Measurements from ENCODE around the gene LY6G5C. TPM values are rescaled to one million over a fixed set of nuclear protein-coding genes. Genes with fewer than 3 reads are reported as not detected.

Gene LY6G5C
- total RNA-seq, 1 donor from 2014 or later = 3.4 TPM

DNA sequence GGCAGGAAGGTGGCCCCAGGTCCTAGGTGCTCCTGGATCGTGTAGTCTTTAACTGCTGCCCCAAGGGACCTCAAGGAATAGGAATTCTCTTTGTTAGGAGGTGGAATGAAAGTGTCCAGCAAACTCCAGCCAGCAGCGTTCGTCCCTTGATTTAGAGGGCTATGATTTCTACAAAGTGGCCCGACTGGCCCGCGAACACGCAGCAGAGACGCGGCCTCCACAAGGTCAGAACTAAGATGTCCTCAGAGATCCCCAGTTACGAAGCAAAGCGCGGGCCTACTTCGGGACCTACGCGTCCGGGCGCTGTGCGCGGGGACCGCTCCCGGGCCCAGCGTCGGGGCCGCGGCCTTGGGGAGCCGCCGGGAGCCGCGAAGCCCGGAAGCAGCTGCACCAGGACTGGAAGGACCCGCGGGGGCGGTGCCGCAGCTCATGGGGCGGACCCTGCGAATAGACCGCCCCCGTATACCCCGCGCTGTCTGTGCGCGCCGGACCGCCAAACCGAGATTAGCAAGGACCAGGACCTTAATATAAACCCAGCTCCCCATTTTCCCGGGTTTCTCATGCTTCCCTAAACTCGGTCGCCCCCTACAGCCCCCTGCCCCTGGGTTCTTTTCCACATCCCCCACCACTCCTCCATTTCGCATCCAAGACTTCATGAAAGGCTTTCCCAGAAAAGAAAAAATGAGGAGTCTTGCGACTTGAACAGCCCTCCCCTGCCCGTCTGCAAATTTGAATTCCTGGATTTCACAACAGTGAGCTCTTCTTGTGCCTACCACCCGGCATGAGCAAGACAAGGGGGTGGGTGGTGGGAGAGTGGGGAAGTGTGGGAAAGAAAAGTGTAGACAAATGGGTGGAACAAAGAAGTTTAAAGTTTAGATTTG, 20.2 kb downstream of the LY6G5C start, which contains the start of gene C6orf47:
Gene C6orf47 (minus strand): TSS at position 398 of the 881 bp plus-strand sequence. CDS start 831 bp downstream, outside the sequence.
- TF ChIP-seq, protein P1, sequence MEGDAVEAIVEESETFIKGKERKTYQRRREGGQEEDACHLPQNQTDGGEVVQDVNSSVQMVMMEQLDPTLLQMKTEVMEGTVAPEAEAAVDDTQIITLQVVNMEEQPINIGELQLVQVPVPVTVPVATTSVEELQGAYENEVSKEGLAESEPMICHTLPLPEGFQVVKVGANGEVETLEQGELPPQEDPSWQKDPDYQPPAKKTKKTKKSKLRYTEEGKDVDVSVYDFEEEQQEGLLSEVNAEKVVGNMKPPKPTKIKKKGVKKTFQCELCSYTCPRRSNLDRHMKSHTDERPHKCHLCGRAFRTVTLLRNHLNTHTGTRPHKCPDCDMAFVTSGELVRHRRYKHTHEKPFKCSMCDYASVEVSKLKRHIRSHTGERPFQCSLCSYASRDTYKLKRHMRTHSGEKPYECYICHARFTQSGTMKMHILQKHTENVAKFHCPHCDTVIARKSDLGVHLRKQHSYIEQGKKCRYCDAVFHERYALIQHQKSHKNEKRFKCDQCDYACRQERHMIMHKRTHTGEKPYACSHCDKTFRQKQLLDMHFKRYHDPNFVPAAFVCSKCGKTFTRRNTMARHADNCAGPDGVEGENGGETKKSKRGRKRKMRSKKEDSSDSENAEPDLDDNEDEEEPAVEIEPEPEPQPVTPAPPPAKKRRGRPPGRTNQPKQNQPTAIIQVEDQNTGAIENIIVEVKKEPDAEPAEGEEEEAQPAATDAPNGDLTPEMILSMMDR (IDR thresholded peaks at IDR 0.05) = no peak
- Histone ChIP-seq H3K4me1 (peaks cover 46% of the 10 kb centered on the region), H3K4me3 (peak within 1 kb of the TSS; percentile 80), H3K27me3 (no peaks in the 10 kb centered on the region), H3K27ac (peak within 1 kb of the TSS; percentile 82), H3K9me3 (no peaks in the 10 kb centered on the region), H3K36me3 (peaks cover 40% of the 10 kb centered on the region)
- ATAC-seq = peak; percentile 89
- peak; percentile 95 for DNase-seq
- intact Hi-C loops (cut with DNase I) = no loop called here

DNA sequence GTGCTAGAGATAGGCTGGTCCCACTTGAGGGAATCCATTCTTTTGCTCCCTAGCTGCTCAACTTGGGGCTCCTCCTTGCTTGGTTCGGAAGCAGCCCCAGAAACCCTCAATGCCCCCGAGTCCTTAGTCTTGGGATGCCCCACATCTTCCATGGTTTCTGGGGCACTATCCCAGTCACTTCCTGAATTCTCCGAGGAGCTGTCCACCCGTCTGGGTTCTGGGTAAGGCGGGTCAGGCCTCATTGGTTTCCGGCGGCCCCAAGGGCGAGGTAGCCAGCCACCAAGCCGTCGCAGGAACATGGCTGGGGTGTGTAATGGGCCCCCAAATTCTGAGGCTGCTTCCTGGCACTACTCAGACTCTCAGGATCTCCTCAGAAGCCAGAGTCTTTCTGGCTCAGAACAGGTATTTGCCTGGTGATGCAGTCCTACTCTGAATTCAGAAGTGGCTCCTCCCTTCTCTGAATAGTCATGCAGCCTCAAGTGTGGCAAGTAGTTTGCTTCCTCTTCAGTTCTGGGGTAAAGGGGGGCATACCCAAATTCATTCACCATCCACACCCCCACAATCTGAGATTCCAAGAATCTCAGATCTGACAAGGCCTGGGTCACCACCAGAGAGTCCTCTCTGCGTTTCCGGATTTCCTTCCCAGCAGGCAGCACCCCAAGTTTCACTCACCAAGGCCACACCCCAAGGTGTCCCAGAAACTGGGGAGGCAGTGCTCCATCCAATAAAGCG, 21.1 kb downstream of the LY6G5C start:
- peak overlapping the region; percentile 82 for H3K27ac ChIP-seq
- H3K4me3 ChIP-seq = peak overlapping the region; percentile 80
- H3K27me3 ChIP-seq = no peaks in the 10 kb centered on the region
- TF ChIP-seq, protein P1 (IDR thresholded peaks at IDR 0.05) = no peak
- H3K36me3 ChIP-seq = peaks cover 40% of the 10 kb centered on the region
- DNase-seq (no peak), ATAC-seq (peak; percentile 52)
- H3K4me1 ChIP-seq = peaks cover 46% of the 10 kb centered on the region
- intact Hi-C loops (cut with DNase I) = no loop called here
- H3K9me3 ChIP-seq = no peaks in the 10 kb centered on the region

DNA sequence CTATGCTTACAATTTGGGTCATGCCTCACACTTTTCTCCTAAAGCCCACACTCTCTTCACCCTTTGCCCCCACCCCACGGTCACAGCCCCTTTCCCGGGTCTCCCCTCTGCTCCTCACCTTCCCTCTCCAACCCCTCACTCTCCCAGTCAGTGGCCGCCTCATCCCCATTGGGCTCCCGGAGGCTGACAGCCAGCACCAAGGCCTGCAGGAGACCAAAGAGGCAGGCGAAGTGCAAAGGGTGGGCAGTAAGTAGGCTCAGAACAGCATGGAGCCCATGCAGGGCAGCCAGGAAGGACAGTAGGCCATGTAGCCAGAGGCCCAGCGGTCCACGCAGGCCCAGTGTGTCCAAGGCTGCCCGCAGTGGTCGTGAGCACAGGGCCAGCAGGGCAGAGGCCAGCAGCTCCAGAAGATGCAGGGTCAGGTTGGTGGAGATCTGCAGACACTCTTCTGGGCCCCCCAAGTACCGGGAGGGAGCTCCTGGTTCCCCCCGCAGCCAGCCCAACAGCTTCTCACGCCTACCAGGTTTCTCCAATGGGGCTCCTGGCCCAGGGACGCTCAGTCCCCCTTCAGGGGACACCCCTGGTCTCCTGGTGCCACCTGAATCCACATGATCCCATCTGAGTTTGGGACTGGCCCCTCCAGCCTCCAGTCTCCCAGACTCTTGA, 21.8 kb downstream of the LY6G5C start:
- Histone ChIP-seq H3K27me3 (no peaks in the 10 kb centered on the region), H3K4me3 (peak overlapping the region; percentile 80), H3K27ac (peak overlapping the region; percentile 82), H3K9me3 (no peaks in the 10 kb centered on the region), H3K4me1 (peaks cover 43% of the 10 kb centered on the region), H3K36me3 (peaks cover 40% of the 10 kb centered on the region)
- DNase-seq (no peak), ATAC-seq (no peak)
- intact Hi-C loops (cut with DNase I) = no loop called here
- TF ChIP-seq, protein P1 (IDR thresholded peaks at IDR 0.05) = no peak

DNA sequence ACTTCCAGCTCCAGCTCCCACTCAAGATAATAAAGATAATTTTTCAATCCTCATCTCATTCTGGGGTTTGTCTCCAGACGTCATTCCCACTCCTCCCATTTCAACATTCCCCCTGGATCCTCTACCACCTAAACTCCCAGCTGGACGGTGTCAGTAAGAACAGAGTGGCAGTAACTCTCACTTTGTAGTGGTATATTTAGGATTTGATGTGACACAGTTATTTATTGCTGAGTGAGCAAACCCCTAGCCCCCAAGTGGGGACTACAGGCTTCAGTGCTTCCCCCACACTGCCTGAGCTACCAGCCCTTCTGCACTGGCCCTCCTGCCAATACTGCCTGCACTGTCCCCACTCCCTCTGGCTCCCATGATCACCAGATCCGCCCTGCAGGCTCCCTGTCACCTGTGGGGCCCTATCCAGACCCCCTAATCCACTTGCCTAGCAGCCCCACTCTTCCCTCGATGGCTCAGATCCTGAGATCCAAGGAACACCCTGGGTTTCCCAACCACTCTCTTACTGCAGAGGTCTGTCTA, 22.6 kb downstream of the LY6G5C start:
- Histone ChIP-seq H3K27me3 (no peaks in the 10 kb centered on the region), H3K9me3 (no peaks in the 10 kb centered on the region), H3K27ac (no peak overlapping the region), H3K4me1 (peaks cover 38% of the 10 kb centered on the region), H3K4me3 (no peak overlapping the region), H3K36me3 (peaks cover 36% of the 10 kb centered on the region)
- DNase-seq (no peak), ATAC-seq (no peak)
- intact Hi-C loops (cut with DNase I) = no loop called here
- TF ChIP-seq, protein P1 (IDR thresholded peaks at IDR 0.05) = no peak

DNA sequence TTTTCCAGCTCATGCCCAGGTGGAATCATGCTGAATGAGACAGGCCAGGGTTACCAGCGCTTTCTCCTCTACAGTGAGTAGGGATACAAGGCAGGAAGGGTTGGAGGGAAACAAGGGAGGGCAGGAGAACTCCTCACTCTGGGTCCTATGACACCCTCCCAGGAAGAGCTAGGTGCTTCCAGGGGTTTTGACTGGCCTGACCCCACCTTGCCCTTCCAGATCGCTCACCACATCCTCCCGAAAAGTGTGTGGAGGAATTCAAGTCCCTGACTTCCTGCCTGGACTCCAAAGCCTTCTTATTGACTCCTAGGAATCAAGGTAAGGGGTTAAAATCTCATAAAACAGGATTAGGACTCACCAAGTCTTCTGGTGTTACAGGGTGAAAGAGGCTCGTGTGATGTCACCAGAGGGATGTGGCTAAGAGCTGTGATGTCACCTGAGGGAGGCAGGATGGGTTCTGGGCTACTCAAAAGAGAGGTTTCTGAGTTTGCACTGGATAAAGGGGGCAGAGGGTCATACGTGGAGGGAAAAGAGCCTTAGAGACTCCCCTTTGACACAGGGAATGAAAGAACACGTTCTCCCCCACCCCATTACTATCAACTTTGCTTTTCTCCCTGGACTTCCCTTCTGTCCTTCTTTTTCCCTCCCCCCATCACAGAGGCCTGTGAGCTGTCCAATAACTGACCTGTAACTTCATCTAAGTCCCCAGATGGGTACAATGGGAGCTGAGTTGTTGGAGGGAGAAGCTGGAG, 23.3 kb downstream of the LY6G5C start:
- no peaks in the 10 kb centered on the region for H3K27me3 ChIP-seq
- H3K4me3 ChIP-seq = no peak overlapping the region
- ATAC-seq (no peak), DNase-seq (no peak)
- no peak overlapping the region for H3K27ac ChIP-seq
- H3K36me3 ChIP-seq = peaks cover 34% of the 10 kb centered on the region
- intact Hi-C loops (cut with DNase I) = no loop called here
- peaks cover 32% of the 10 kb centered on the region for H3K4me1 ChIP-seq
- TF ChIP-seq, protein P1 (IDR thresholded peaks at IDR 0.05) = no peak
- H3K9me3 ChIP-seq = no peaks in the 10 kb centered on the region
